Measurements from ENCODE around the gene CAPNS1.
"Not testable (repeated sequence)": the region's sequence is repeated elsewhere in the genome, so short reads cannot be mapped to it uniquely, and the experiment has no call there.

Gene CAPNS1

DNA sequence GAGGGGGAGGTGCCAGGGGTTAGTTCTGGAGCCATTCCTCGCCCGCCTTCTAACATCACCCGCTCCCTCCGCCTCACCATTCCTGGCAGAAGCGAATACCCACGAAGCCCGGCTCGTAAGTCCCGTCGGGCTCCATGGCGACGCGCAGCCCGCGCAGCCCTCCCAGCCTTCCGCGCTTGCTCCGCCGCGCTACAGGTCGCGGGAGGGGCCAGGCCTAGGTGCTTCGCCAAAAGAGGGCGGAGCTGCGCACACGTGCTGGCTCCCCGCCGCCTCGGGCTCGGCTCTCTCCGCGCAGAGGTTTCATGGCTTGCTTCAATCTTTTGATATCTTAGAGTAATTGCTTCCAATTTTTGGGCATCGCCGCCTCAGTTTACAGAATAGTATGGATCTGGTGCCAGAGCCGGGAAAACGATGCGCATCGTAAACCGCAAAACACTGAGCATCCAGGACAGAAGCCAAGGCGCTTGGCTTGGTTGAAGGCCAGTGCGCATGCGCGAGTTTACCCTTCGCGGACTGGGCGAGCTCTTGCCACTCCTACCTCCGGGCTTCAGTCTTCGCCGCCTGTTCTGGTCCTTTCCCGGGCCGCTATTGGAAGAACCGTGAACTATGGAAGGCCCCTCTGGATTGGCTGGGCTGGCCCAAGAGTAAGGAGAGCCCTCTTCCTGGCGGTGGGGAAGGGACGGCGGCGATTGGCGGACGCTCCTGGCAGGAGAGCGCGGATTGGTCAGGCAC is 25.0 kb upstream of the CAPNS1 start, which contains the start of gene POLR2I:
POLR2I (minus strand) TSS at position 155 of the 732 bp plus-strand sequence; CDS start at position 136, 19 bp downstream.
- DNase-seq (ENCODE audit: low read depth, low spot score), result peak; percentile 99

DNA sequence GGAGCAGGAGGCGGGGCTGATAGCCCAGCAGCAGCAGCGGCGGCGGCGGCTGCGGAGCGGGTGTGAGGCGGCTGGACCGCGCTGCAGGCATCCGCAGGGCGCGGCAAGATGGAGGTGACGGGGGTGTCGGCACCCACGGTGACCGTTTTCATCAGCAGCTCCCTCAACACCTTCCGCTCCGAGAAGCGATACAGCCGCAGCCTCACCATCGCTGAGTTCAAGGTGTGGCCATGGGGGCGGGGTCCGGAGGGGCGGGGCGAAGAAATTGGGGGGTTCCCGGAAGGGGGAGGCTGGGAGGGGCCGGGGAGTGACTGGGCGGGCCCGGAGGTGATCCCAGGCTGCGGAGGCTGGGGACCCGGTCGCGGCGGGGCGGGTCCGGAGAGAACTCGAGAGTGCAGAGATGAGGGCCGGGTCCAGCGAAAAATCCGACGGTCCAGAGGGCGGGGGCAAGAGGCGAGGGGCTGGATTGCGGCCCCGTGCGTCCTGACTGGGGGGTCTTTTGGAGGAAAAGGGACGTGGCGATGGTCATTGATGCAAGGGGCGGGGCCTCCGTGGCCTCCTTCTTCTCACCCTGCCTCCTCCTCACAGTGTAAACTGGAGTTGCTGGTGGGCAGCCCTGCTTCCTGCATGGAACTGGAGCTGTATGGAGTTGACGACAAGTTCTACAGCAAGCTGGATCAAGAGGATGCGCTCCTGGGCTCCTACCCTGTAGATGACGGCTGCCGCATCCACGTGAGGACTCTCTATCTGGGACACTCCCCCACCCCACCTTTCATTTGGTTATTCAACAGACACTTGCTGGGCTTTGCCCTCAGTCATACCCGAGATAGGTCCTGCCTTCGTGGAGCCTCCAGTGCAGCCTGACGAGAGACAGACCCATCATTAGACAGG is 24.2 kb upstream of the CAPNS1 start, which contains the start of gene TBCB:
TBCB (plus strand) TSS at position 16 of the 891 bp plus-strand sequence; CDS start at position 109, 93 bp downstream.
- DNase-seq (ENCODE audit: low read depth, low spot score), result peak; percentile 77

DNA sequence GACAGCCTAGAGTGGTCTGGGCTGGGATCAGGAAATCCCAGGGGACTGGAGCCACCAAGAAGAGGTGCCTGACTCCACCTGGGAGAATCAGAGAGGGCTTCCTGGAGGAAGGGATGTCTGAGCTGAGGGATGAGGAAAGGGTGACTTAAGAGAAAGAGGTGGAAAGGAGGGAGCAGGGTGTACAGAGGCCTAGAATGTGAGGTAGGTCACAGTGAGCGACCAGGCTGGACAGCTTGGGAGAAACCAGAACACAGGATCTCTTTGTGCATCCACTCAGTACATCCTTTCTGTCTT is 23.6 kb upstream of the CAPNS1 start:
- no peak for DNase-seq (ENCODE audit: low read depth, low spot score)

DNA sequence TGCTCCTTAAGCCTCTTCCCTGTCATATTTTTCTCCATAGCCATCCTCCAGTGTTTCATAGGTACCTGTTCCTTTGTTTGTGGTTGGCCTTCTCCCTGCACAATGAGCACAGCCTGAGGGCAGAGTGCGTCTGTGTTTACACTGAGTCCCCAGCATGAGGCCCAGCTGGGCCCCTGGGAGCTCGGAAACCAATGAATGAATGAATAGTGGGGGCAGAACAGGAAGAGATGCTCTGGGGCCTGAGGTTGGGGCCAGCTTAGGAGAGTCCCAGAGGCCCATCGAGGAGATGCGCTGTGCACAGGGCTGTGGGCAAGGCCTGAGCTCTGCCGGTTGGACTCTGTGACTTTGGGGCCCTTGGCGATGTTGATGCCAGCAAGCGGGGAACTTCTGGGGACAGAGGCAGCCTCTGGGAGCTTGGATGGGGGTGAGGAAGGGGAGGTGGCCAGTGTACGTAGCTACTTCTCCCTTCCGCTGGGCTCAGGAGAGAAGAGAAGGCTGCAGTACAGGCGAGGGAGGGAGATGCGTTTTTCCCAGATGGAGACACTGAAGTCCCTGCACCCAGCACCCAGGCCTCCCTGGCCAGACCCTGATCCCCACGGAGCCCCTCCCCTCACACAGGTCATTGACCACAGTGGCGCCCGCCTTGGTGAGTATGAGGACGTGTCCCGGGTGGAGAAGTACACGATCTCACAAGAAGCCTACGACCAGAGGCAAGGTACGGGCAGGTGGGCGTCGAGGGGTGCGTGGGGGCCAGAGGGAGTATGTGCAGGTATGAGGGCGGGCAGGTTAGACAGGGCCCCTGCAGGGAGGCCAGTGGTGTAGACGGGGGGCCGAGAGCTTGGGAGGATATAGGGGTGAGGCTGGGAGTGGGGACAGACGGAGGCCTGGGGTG is 19.5 kb upstream of the CAPNS1 start:
- DNase-seq (ENCODE audit: low read depth, low spot score), result no peak

DNA sequence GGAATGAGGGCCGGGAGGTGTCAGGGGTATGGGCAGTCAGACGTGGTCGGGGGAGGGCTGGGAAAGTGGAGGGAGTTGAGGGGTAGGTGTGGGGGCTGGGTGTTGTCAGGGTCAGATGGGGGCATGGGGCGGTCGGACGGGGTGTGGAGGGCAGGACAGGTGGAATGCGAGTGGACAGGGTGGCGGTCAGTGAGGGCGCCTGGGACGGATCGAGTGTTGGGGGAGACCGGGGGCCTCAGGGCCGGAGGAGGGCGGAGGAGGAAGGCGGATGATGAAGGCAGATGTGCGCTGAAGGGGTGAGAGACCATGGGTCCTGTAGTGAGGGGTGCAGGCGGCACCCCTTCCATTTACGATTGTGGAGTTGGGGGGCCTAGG is 18.9 kb upstream of the CAPNS1 start:
- DNase-seq (ENCODE audit: low read depth, low spot score), result no peak

DNA sequence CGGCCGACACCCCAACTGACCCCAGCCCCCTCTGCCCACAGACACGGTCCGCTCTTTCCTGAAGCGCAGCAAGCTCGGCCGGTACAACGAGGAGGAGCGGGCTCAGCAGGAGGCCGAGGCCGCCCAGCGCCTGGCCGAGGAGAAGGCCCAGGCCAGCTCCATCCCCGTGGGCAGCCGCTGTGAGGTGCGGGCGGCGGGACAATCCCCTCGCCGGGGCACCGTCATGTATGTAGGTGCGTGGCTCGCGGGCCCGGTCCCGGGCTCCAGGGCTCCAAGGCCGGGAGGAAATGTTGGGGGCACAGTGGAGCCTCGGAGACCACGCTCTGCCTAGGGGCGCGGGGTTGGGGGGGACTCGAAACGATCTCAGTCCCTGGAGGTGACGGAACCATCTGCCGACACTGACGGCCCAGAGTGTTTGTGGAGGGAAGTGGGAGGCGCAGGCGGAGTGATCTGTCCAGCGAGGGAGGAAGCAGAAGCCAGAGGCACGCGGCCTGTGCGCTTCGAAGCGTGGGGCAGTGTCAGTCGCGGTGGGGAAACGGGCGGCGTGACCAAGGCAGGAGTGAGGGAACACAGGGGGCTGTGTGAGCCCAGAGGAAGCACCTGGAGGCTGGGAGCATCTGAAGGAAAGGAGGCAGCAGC is 18.3 kb upstream of the CAPNS1 start:
- DNase-seq (ENCODE audit: low read depth, low spot score), result no peak

DNA sequence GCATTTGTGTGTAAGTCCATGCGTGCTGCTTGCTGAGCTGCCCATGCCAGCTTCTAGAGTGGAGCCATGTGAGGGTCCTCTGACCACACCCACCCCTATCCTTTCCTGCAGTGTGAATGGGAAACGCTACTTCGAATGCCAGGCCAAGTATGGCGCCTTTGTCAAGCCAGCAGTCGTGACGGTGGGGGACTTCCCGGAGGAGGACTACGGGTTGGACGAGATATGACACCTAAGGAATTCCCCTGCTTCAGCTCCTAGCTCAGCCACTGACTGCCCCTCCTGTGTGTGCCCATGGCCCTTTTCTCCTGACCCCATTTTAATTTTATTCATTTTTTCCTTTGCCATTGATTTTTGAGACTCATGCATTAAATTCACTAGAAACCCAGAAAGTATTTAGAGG is 14.3 kb upstream of the CAPNS1 start:
- DNase-seq (ENCODE audit: low read depth, low spot score), result no peak

DNA sequence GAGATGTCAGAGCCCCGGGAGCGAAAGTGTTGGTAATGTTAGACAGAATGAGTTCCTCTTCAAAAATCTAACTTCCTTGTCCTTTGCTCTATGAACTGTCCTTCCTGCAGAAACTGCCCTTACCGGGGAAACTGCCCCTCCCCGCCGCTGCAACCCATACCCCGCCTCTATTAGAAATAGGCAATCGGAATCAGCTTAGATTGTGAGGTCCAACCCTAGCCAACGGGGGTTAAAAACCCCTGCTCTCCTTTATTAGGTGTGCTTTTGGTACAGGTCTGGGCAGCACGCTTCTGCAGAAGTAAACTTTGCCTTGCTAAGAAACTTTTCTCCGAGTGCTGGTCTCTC is 11.5 kb upstream of the CAPNS1 start:
- DNase-seq (ENCODE audit: low read depth, low spot score), result no peak

DNA sequence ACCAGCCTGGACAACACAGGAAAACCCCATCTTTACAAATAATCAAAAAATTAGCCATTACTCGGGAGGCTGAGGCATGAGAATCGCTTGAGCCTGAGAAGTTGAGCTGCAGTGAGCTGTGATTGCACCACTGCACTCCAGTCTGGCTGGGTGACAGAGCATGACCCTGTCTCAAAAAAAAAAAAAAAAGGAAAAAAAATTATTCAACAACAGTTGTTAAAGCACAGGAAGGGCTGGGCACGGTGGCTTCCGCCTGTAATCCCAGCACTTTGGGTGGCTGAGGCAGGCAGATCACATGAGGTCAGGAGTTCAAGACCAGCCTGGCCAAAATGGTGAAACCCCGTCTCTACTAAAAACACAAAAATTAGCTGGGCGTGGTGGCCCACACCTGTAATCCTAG is 8.6 kb upstream of the CAPNS1 start:
- DNase-seq (ENCODE audit: low read depth, low spot score), result not testable (repeated sequence)

DNA sequence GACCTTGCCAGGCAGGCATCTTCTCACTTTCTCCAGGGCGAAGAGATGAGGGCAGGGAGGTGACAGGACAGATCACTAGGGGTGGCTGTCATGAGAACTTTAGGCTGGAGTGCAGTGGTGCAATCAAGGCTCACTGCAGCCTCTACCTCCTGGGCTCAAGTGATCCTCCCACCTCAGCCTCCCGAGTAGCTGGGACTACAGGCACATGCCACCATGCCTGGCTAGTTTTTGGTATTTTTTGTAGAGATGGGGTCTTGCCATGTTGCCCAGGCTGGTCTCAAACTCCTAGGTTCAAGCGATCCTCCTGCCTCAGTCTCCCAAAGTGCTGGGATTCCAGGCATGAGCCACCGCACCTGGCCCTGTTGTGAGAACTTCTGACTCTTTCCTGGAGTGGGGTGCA is 5.0 kb upstream of the CAPNS1 start:
- not testable (repeated sequence) for DNase-seq (ENCODE audit: low read depth, low spot score)

DNA sequence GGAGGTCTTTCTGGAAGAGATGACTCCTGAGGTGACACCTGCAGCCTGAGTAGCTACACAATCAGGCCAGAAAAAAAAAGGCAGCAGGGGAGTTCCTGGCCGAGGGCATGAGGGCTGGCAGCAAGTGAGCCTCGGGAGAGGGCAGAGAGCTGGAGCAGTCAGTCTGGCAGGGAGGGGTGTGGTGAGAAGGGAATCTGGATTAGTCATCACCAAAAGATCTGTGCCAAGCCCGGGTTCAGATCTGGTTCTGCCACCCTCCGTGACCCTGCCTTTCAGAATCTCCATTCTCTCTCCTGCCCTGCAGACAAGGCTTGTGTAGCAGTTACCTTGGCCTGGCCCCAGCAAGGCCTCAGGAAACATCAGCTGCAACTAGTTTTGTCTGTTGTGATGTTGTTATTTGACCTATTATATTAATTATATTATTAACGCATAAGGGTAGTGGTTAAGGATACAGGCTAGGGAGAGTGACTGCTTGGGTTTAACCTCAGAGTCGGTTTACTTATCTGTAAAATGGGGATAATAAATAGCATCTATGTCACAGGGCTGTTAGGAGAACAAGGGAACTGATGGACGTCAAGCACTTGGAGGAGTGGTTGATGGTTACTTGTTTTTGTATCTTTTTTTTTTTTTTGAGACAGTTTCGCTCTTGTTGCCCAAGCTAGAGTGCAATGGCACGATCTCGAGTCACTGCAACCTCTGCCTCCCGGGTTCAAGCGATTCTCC is 2.7 kb upstream of the CAPNS1 start:
- no peak for DNase-seq (ENCODE audit: low read depth, low spot score)

DNA sequence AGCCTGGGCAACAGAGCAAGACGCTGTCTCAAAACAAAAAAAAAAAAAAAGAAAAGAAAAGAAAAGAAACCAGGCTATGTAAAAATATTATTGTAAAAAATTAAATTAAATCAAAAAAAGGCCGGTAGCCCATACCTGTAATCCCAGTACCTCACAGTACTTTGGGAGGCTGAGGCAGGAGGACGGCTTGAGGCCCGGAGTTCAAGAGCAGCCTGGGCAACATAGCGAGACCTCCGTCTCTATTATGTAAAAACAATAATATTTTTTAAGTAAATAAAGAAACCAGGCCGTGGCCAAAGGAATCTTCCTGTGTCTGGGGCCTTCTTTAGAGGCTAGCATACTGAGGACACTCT is 770 bp upstream of the CAPNS1 start:
- no peak for DNase-seq (ENCODE audit: low read depth, low spot score)

DNA sequence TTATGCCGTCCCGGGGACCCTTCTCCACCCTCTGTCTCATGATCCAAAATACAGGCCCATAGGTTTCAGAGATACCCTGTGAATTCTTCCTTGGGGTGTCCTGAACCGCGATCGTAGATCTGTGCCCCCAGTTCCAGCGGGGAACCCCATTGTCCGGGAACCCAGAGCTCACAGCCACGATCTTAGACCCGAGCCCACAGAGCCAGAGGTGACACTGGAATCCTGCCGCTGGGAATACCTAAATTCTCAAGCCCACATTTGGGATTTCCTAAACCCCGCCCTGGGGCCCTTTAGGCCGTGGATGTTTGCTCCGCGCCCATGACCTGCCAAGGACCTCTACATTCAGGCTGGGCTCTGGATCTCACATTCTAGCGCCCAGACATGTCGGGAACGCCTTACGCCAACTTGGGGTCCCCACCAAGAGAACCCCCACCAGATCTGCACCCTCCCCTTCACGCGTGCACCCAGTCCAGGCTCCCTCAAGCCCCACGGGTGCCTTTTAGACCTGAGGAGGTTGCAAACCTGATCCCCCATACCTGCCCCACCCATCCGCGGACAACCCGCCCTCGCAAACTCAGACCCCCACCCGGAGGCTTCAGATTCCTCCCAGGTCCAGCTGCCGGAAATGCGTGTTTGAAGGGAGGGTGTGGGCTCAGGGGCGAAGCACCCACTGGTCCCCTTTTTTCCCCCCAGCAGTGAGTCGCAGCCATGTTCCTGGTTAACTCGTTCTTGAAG is 605 bp downstream of the CAPNS1 start:
- peak; percentile 14 for DNase-seq (ENCODE audit: low read depth, low spot score)

DNA sequence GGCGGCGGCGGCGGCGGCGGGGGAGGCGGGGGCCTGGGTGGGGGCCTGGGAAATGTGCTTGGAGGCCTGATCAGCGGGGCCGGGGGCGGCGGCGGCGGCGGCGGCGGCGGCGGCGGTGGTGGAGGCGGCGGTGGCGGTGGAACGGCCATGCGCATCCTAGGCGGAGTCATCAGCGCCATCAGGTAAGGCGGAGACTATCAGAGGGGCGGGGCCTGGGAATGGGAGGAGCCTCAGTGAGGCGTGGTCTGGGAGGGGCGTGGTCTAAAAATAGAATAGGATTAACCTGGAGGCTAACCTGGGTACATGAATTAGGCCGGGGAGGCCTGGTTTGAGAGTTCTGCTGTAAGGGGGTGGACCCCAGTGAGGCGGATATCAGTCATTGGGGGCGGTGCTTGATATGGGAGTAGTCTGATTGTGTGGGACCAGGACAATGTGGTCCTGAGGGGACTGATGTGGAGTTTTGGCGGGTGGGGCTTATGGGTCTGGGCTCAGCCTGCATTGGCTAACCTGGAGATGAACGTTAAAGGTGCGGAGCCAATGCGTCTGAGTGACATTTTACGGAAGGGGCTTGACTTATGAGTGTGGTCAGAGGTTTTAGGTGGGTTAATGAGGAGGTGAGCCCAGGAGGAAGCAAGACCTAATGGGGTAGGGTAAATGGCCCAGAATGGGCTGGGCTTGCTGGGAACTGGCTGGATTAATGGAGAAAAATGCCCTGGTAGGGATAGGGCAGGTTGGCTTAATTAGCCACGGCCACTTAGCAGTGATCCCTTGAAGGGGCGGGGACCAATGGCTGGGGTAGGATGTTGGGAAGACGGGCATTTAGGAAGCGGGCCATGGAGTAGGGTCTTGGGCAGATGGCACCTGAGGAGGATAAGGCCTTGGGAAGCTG is 1.4 kb downstream of the CAPNS1 start:
- peak; percentile 84 for DNase-seq (ENCODE audit: low read depth, low spot score)

DNA sequence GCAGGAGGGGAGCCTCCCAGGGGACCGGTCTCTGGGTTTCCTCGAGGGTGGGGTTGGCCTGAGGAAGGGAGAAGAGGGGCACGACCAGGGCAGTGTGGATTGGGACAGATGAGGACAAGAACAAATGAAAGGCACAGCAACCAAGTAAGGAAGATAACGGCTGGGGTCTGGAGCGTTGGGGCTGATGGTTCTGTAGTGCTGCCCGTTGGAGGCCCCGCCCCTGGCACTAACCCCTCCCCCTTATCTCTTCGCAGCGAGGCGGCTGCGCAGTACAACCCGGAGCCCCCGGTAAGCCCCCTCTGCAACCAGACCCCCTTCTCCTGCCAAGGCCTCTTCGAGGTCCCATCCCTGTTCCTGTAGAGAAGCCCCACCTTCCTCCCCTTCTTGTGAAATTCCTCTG is 2.2 kb downstream of the CAPNS1 start:
- DNase-seq (ENCODE audit: low read depth, low spot score), result no peak

DNA sequence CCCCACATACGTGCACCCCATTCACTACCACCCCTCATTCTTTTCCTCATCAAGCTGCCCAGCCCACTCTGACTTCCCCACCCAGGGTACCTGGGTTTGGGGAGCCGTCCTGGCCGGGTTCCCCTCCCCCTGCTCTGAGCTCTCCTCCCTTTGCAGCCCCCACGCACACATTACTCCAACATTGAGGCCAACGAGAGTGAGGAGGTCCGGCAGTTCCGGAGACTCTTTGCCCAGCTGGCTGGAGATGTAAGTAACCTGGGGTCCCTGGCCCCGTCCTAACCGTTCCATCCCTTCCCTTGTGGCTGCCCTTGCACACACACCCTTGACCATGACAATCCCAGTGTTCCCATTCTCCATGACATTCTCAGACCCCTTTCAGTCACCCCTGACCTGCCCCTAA is 2.6 kb downstream of the CAPNS1 start:
- DNase-seq (ENCODE audit: low read depth, low spot score), result no peak

DNA sequence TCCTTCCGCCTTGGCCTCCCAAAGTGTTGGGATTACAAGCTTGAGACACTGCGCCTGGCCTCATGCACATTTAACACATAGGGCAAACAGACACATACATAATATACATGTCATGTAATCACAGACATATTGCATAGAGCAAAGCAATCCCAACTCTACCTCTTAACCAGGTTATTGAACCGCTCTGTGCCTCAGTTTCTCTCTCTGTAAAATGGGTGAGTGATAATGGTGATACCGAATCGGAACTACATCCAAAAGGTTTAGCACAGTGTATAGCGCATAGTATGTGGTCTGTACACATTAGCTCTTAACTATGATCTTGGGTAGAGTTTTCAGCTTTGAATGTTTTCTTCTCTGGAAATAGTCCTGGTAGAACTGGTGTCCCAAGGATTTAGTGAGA is 4.8 kb downstream of the CAPNS1 start:
- no peak for DNase-seq (ENCODE audit: low read depth, low spot score)

DNA sequence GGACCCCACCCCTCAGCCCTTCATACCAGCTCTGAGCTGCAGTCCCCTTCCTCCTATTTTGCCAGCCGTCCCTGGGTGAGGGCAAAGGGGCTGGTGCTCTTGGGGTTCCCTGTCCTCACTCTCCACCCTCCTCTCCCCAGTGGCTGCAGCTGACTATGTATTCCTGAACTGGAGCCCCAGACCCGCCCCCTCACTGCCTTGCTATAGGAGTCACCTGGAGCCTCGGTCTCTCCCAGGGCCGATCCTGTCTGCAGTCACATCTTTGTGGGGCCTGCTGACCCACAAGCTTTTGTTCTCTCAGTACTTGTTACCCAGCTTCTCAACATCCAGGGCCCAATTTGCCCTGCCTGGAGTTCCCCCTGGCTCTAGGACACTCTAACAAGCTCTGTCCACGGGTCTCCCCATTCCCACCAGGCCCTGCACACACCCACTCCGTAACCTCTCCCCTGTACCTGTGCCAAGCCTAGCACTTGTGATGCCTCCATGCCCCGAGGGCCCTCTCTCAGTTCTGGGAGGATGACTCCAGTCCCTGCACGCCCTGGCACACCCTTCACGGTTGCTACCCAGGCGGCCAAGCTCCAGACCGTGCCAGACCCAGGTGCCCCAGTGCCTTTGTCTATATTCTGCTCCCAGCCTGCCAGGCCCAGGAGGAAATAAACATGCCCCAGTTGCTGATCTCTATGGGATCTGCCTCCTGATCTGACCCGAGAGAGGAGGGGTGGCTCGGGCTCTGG is 10.0 kb downstream of the CAPNS1 start:
- no peak for DNase-seq (ENCODE audit: low read depth, low spot score)

DNA sequence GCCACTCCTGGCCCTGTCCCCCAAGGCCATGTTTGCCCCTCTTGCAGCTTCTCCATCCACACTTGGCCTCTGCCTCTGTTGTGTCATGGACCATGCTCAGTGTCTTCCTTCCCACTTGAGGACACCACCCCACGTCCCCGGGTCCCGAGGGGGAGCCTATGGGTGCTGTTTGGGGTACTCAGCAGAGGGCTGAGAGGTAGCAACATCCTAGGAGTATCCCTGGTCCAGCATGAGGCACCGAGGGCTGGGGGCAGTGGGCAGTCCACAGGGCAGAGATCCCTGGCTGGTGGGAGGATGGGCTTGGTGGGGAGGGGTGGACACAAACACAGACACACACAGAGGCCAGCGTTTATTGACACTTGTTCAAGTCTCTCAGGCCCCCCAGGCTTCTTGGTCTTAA is 10.7 kb downstream of the CAPNS1 start:
- no peak for DNase-seq (ENCODE audit: low read depth, low spot score)
